Activated naive CD8-positive, alpha-beta T cell treated with anti-CD3 and anti-CD28 coated beads, Interleukin-2, amount 10 ng/mL, durations not matched to agents 7 days and 5 days (primary cell): ENCODE measurements around the gene C2. TPM values are rescaled to one million over a fixed set of nuclear protein-coding genes. Genes with fewer than 3 reads are reported as not detected.
A peak's percentile ranks its signal among the peaks of the same experiment; 100 is the strongest.
"Not testable (repeated sequence)": the region's sequence is repeated elsewhere in the genome, so short reads cannot be mapped to it uniquely, and the experiment has no call there.

Experiments used
- ATAC-seq: fragments of 150-1000 bp; cut with Tn5 transposase; one replicate; pipeline ENCODE4 v1.10.0; 2021; ENCODE audit warnings: low read depth, moderate library complexity
- POLR2A ChIA-PET: fragments of 350-600 bp; sonication (Branson Sonifier 250); formaldehyde crosslinking; loops from one replicate; lab custom pipeline; 2021; ENCODE audit warnings: antibody characterized with exemption; lab: Charles Lee
- DNase-seq: peaks from one replicate; pipeline ENCODE4 v3.0.0; 2021
- H3K27ac Mint-ChIP-seq: one replicate; pipeline ENCODE4 v1.8.0; 2022; ENCODE audit warnings: mild to moderate bottlenecking, mixed read lengths
- H3K27me3 Mint-ChIP-seq: one replicate; pipeline ENCODE4 v1.8.0; 2022; ENCODE audit warnings: mild to moderate bottlenecking, moderate library complexity, mixed read lengths
- H3K36me3 Mint-ChIP-seq: one replicate; pipeline ENCODE4 v1.8.0; 2021; ENCODE audit warnings: mild to moderate bottlenecking, mixed read lengths
- H3K4me1 Mint-ChIP-seq: one replicate; pipeline ENCODE4 v1.8.0; 2021; ENCODE audit warnings: mixed read lengths
- H3K4me3 Mint-ChIP-seq: one replicate; pipeline ENCODE4 v1.8.0; 2022; ENCODE audit warnings: mild to moderate bottlenecking, moderate library complexity, mixed read lengths
- H3K9me3 Mint-ChIP-seq: one replicate; pipeline ENCODE4 v1.8.0; 2021; ENCODE audit warnings: mixed read lengths
- total RNA-seq, 2 experiments: library from RNA; stranded (reverse); gene quantifications; one replicate each; pipeline ENCODE4 v1.2.3, GENCODE V29; 2021

Gene C2
- total RNA-seq, 2 experiments from 2014 or later, result 2.1 to 2.2 TPM

DNA sequence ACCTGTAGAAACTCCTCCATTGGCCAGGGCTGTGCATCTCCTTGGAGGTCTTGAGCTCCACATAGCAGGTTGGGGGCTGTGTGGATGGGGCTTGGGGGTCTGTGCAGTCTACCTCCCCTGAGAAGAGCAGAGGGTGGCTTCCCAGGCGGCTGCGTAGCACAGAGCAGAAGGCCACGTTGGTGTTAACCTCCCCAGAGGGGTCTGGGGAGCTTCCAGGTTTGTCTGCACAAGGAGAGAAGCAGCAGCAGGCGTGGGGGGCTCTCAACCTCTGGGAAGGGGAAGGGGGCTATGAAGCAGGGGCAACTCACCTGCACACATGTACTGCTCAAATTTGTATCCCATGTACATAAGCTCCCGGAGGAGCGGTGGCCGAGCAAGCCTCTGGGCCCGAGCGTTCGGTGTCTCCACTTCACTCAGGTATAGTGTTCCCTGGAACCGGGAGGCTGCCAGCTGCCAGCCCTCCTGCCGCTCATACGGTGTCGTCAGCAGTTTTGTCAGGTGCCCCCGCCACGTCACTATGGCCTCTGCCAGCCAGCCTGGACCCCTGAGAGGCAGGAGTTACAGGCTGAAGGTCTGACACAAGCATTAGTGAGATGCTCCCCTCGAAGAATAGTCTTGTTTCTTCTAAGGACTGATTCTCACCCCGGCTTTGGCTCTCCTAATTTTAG, 43.2 kb downstream of the C2 start:
- no peak for ATAC-seq
- H3K4me3 Mint-ChIP-seq, result peak overlapping the region; percentile 97
- DNase-seq, result peak; percentile 35
- H3K27me3 Mint-ChIP-seq, result no peaks in the 10 kb centered on the region
- POLR2A ChIA-PET, result interaction anchor here (1.1 to 7.5 kb wide), 7 partner anchors 12 to 319 kb away, joined by 3 to 91 read pairs (median 7); partner anchors contain the start of genes EHMT2, NELFE and SKIC2
- H3K27ac Mint-ChIP-seq, result peak overlapping the region; percentile 99
- no peaks in the 10 kb centered on the region for H3K9me3 Mint-ChIP-seq
- peaks cover 25% of the 10 kb centered on the region for H3K4me1 Mint-ChIP-seq
- H3K36me3 Mint-ChIP-seq, result peaks cover 17% of the 10 kb centered on the region

DNA sequence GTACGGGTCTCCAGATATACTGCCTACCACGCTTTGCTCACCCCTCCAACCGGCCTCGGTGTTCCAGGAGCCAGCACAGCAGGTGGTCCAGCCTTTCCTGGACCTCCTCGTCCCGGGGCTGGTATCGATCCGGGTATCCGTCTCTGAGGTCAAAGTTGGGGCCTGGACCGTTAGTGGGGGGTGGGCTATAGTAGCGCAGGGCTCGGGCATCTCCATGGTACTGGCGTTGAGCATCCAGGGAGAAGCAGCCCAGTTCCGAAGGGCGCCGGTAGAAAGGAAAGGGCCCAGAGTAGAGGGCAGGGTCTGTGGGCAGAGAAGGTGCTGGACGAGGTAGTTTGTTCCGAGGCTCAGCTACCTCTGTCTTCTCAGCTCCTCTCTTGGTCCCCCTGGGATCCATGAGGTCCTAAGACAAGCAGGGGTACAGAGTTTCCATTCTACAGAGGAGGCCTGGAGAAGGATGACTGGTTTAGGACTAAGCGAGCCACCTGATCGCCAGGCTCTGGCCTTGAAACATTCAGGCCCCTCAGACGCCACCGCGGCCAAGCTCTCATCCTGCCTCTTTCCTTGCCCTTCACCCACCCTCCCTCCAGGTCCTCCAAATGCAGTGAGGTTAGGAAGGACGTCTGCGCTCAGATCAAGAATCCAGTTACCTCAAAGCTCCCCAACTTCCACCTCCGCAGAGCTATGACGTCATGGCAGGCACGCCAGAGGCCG, 43.9 kb downstream of the C2 start:
- Mint-ChIP-seq H3K36me3 (peaks cover 17% of the 10 kb centered on the region), H3K27me3 (no peaks in the 10 kb centered on the region), H3K4me3 (peak overlapping the region; percentile 97), H3K4me1 (peaks cover 25% of the 10 kb centered on the region), H3K27ac (peak overlapping the region; percentile 99), H3K9me3 (no peaks in the 10 kb centered on the region)
- ATAC-seq, result no peak
- no peak for DNase-seq
- POLR2A ChIA-PET, result interaction anchor here (0.5 to 7.5 kb wide), 15 partner anchors 10 to 1001 kb away, joined by 3 to 91 read pairs (median 4); partner anchors contain the start of genes CFB, DDX39B, EHMT2 and GPANK1

DNA sequence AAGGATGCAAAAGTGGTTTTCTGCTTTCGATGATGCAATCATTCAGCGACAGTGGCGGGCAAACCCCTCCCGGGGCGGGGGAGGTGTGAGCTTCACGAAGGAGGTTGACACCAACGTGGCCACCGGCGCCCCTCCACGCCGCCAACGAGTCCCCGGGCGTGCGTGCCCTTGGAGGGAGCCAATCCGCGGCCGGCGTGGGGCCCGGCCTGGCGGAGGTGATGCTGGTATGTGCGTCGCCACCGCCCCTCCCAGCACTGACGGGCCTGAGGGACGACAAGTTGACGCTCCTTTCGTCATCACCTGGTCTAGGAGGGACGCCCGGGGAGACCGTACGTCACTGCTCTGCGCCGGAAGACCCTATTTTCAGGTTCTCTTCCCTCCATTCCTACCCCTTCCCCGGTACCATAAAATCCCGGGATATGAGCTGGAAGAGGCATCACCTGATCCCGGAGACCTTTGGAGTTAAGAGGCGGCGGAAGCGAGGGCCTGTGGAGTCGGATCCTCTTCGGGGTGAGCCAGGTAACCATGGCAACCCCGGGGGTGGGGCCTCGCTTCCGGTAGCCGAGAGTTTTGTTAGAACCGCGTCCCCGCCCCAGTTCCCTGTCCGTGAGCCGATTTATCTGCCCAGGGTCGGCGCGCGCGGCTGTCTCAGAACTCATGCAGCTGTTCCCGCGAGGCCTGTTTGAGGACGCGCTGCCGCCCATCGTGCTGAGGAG, 44.6 kb downstream of the C2 start, which contains the start of gene DXO:
Gene DXO, minus strand, starts transcription at position 146 of the 716 bp plus-strand sequence. CDS start 463 bp downstream, outside the sequence.
- Mint-ChIP-seq H3K4me3 (peak within 1 kb of the TSS; percentile 97), H3K27ac (peak within 1 kb of the TSS; percentile 99), H3K9me3 (no peaks in the 10 kb centered on the region), H3K27me3 (no peaks in the 10 kb centered on the region), H3K4me1 (peaks cover 25% of the 10 kb centered on the region), H3K36me3 (peaks cover 16% of the 10 kb centered on the region)
- POLR2A ChIA-PET, result interaction anchor here (0.5 to 7.5 kb wide), 16 partner anchors 10 to 1000 kb away, joined by 3 to 91 read pairs (median 4); partner anchors contain the start of genes CFB, DDX39B, EHMT2 and GPANK1
- DNase-seq (peak; percentile 98), ATAC-seq (peak; percentile 96)

DNA sequence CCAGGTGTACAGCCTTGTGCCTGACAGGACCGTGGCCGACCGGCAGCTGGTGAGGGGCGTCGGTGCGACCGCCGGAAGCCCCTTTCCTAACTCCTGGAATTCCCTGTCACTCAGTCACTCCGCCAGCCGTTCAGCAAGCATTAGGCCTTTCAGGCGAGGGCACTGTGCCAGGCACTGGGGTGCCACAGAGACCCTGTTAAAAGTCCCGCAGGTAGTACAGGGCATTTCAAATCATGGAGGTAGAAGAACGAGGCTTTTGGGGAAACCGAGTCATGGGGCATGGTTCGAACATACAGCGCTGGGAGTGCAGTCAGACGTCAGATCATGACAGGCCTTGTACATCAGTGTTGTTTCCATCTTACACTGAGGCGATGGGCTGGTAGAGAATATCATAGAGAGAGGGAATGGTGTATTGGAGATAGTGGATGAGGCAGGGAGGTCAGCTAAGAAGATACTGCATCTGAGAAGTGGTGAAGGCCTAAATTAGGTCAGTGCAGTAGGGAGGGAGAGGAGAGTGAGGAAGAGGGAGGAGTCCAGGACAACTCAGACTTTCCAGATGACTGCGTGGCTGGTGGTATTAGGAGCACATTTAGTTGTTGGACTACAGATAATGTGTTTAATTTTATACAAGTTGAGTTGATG, 45.3 kb downstream of the C2 start:
- H3K27me3 Mint-ChIP-seq, result no peaks in the 10 kb centered on the region
- H3K4me1 Mint-ChIP-seq, result peaks cover 25% of the 10 kb centered on the region
- no peak for ATAC-seq
- peak overlapping the region; percentile 97 for H3K4me3 Mint-ChIP-seq
- H3K36me3 Mint-ChIP-seq, result peaks cover 11% of the 10 kb centered on the region
- no peaks in the 10 kb centered on the region for H3K9me3 Mint-ChIP-seq
- H3K27ac Mint-ChIP-seq, result peak overlapping the region; percentile 99
- POLR2A ChIA-PET, result interaction anchor here (0.6 to 7.5 kb wide), 5 partner anchors 14 to 308 kb away, joined by 3 to 91 read pairs (median 4); partner anchors contain the start of genes CFB, GPANK1, NELFE and SKIC2
- DNase-seq, result peak; percentile 32

DNA sequence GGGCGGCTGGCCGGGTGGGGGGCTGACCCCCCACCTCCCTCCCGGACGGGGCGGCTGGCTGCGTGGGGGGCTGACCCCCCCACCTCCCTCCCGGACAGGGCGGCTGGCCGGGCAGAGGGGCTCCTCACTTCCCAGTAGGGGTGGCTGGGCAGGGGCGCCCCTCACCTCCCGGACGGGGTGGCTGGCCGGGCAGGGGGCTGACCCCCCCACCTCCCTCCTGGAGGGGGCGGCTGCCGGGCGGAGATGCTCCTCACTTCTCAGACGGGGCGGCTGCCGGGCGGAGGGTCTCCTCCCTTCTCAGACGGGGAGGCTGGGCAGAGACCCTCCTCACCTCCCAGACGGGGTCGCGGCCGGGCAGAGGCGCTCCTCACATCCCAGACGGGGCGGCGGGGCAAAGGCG, 48.5 kb downstream of the C2 start:
- H3K27me3 Mint-ChIP-seq, POLR2A ChIA-PET, H3K27ac Mint-ChIP-seq, H3K4me3 Mint-ChIP-seq, H3K9me3 Mint-ChIP-seq, DNase-seq, ATAC-seq, H3K36me3 Mint-ChIP-seq: not testable (repeated sequence)
- peaks cover 17% of the 10 kb centered on the region for H3K4me1 Mint-ChIP-seq

DNA sequence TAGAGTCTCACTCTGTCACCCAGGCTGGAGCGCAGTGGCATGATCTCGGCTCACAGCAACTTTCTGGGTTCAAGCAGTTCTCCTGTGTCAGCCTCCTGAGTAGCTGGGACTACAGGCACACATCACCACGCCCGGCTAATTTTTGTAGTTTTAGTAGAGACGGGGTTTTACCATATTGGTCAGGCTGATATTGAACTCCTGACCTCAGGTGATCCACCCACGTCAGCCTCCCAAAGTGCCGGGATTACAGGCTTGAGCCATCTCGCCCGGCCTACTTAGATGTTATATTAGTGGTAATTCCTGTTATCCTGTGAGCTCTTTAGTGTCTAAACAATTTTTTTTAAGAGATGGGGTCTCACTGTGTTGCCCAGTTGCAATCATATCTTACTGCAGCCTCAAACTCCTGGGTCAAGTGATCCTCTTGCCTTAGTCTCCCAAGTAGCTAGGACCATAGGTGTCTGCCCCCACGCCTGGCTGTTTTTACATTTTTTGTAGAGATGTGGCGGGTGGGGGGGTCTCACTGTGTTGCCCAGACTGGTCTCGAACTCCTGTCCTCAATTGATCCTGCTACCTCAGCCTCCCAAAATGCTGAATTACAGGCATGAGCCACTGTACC, 50.4 kb downstream of the C2 start:
- Mint-ChIP-seq H3K36me3 (peaks cover 3% of the 10 kb centered on the region), H3K4me1 (peaks cover 11% of the 10 kb centered on the region), H3K27me3 (no peaks in the 10 kb centered on the region), H3K9me3 (no peaks in the 10 kb centered on the region), H3K27ac (no peak overlapping the region), H3K4me3 (no peak overlapping the region)
- POLR2A ChIA-PET, result no interaction called here
- DNase-seq, result no peak
- ATAC-seq, result no peak

DNA sequence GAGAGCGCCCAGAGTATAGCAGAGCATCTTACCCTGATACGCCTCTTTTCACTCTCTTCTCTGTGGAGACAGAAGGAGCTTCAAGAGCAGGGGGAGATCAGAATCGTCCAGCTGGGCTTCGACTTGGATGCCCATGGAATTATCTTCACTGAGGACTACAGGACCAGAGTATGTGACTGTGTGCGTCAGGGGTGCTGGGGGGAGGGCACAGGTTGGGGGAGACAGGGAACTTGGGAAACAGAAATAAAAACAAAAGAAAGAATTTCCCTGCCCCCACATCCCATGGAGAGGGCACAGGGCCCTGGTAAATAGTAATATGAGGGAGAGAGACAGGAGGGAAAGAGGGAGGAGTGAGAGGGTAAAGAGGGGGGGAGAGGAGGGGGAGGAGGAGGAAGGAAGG, 51.3 kb downstream of the C2 start:
- POLR2A ChIA-PET, result interaction anchor here (1.7 kb wide), 1 partner anchor 20 kb away, joined by 4 read pairs; the partner anchor contains the start of genes NELFE and SKIC2
- Mint-ChIP-seq H3K4me3 (no peak overlapping the region), H3K9me3 (no peaks in the 10 kb centered on the region), H3K36me3 (peaks cover 3% of the 10 kb centered on the region), H3K27ac (peak overlapping the region; percentile 82), H3K27me3 (no peaks in the 10 kb centered on the region), H3K4me1 (peaks cover 5% of the 10 kb centered on the region)
- DNase-seq (no peak), ATAC-seq (no peak)

DNA sequence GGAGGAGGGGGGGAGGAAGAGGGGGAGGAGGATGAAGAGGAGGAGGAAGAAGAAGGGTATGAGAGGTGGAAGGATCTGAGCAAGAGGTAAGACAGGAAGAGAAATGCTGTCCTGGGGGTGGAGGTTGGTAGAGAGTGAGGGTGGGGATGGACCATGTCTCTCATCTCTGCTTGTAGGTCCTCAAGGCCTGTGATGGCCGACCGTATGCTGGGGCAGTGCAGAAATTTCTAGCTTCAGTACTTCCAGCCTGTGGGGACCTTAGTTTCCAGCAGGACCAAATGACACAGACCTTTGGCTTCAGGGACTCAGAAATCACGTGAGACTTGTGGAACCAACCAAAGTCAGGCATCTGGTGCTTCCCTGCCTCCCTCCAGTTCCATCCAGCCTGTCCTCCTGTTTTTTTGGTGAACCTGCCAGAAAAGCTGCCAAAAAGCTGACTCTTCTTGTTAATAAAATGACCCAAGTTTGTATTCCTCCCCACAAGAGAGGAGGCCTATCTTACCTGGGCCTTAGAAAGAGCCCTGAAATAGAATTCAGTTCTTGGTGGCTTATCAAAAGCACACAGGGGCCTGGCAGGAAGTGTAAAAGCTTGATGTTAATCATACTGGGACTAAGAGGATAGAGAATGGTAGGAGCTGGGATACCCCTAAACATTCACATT, 51.9 kb downstream of the C2 start:
- POLR2A ChIA-PET, result interaction anchor here (1.7 kb wide), 1 partner anchor 20 kb away, joined by 4 read pairs; the partner anchor contains the start of genes NELFE and SKIC2
- no peak for ATAC-seq
- no peak for DNase-seq

DNA sequence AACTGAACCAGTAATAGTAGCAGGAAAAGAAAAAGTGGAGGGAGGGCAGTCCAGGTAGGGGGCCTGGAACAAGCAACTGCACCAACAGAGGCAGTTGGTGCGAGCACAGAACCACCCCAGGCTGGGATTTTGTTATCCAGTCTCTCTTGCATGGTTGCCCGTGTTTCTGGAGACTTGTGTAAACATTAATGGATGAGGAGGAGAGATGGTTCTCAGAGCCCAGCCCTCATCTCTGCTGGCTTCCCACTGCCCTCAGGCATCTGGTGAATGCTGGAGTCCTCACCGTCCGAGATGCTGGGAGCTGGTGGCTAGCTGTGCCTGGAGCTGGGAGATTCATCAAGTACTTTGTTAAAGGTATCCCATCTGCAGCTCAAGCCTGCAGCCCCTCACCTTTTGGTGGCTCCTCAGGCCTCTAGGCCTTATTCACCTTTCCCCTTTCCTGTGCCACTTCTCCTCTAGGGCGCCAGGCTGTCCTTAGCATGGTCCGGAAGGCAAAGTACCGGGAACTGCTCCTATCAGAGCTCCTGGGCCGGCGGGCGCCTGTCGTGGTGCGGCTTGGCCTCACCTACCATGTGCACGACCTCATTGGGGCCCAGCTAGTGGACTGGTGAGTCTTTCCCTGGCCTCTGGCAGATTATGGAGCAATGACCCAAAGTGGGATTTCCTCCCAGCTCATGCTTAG, 52.8 kb downstream of the C2 start:
- H3K4me1 Mint-ChIP-seq, DNase-seq, ATAC-seq, H3K36me3 Mint-ChIP-seq, H3K4me3 Mint-ChIP-seq, H3K9me3 Mint-ChIP-seq, H3K27me3 Mint-ChIP-seq: not testable (repeated sequence)
- H3K27ac Mint-ChIP-seq, result peak overlapping the region; percentile 82
- POLR2A ChIA-PET, result interaction anchor here (1.7 kb wide), 1 partner anchor 21 kb away, joined by 4 read pairs; the partner anchor contains the start of genes NELFE and SKIC2

More for the DNA sequence above, 51.9 kb downstream of the C2 start:
- Mint-ChIP-seq H3K36me3 (peaks cover 3% of the 10 kb centered on the region), H3K4me3 (peak overlapping the region; percentile 32), H3K27ac (peak overlapping the region; percentile 82), H3K27me3 (no peaks in the 10 kb centered on the region), H3K4me1 (peaks cover 5% of the 10 kb centered on the region), H3K9me3 (no peaks in the 10 kb centered on the region)

DNA sequence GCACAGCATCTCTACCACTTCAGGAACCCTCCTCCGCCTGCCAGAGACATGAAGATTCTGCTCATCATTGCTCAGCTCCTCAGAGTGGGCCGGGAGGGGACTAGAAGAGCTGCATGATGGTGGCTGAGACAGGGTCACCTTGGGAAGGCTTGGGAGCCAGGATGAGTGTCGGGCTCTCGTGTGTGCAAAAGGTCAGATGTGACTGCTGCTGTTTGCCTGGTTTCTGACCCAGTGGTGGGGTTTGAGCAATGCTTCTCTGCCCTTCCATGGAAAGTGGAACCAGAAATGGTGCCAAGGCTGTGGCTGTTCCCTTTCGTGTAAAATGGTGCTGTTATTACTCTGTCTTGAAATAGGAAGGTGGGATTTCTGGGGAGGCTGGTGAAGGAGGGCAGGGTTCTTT, 53.5 kb downstream of the C2 start:
- H3K4me1 Mint-ChIP-seq, H3K4me3 Mint-ChIP-seq, H3K9me3 Mint-ChIP-seq, H3K36me3 Mint-ChIP-seq, DNase-seq, POLR2A ChIA-PET, ATAC-seq, H3K27ac Mint-ChIP-seq, H3K27me3 Mint-ChIP-seq: not testable (repeated sequence)

DNA sequence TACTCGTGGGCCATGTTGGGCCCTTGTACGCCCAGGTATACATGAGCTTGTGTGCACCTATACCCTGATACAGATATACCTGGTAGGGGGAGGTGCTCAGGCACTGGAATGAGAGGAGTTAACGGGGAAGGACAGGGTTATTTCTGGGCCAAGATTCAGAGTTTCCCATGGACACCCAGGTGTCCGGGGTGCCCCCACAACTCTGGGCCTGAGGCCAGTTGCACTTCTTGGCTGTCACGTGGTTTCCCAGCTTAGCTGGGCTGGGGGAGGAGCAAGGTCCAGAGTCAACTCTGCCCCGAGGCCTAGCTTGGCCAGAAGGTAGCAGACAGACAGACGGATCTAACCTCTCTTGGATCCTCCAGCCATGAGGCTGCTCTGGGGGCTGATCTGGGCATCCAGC, 54.2 kb downstream of the C2 start, which contains the start of gene C4A:
Gene C4A, plus strand, starts transcription at position 314 of the 400 bp plus-strand sequence. Its CDS starts 51 bp downstream, at position 365.
- H3K27me3 Mint-ChIP-seq, POLR2A ChIA-PET, H3K36me3 Mint-ChIP-seq, H3K9me3 Mint-ChIP-seq, DNase-seq, H3K4me3 Mint-ChIP-seq, ATAC-seq, H3K27ac Mint-ChIP-seq, H3K4me1 Mint-ChIP-seq: not testable (repeated sequence)
